Hematopoietic multipotent progenitor cell treated with erythropoietin and hydrocortisone succinate and interleukin-3 and kit ligand, for 15 days (in vitro differentiated cells): Measurements from ENCODE around the gene RNF41.

Source experiments
- DNase-seq: peaks from one replicate; pipeline ENCODE4 v3.0.0-alpha.2; 2015; ENCODE audit warnings: low spot score

RNF41 gene

DNA sequence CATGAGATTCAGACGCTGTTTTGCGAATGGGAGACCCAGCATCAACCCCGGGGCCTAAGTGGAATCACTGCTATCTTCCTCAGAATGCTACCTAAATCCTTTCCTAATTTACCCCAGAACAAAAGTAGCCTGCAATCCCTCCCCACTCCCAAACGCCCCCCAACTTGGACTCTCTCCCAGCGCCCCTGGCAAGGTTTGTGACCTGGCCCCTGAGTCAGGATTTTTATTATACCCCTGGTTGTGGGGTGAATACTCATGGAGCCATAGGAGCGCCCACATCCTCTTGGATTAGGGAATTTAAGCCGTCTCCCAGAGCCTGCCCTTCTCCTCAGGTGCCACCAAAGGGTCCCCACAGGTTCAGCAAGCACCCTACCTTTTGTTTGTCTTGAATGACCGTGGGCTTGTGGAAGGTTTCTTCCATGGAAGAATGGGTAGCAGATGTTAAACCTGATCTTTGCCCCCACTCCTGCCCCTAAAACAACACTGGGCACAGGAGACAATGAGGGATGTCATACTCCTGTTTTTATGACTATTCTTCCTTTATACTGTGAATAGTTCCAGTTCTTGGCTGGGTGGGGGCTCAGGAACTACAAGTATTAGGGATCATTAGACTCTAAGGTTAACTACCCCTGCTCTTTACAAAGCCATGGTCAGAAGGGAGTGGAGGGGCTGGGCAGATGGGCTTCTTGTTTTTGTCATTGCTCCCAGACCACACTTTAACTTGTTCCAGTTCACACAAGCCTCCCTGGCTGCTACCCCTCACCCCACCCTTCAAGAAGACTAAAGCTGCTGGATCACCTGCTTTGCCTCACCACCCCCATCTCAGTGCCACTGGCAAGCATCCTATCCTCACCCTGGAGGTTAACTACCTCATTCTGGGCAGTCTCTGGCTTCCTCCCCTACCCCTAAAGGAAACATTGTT, 68.7 kb downstream of the RNF41 start:
- DNase-seq = no peak
